ENCODE results near the gene CYP19A1. TPM values are rescaled to one million over a fixed set of nuclear protein-coding genes. Genes with fewer than 3 reads are reported as not detected.

Gene CYP19A1
- 0.06 and 0.61 TPM in 2 replicates for polyA plus RNA-seq (2011; rRNA removed)
- 0.33 TPM in 1 of 2 replicates, not detected in the other for polyA minus RNA-seq (2011; rRNA and poly(A)+ RNA removed)

GRCh38 chr15:51338496-51338895, at the start of gene CYP19A1:
TSS of gene CYP19A1 (minus strand) at chr15:51338596. CDS start at chr15:51242912, 95,684 bp downstream.
- no peaks in the 10 kb centered on the region for H3K36me3 ChIP-seq (ENCODE audit: control insufficient read depth, insufficient read depth, low read length)
- no peak for TF ChIP-seq CTCF (IDR thresholded peaks at IDR 0.05; ENCODE audit: insufficient read depth, low read depth, low read length)
- H3K4me3 ChIP-seq (ENCODE audit: low read depth, low read length), result no peak within 1 kb of the TSS
- H3K27me3 ChIP-seq (ENCODE audit: control insufficient read depth, insufficient read depth, low read length), result peaks cover 11% of the 10 kb centered on the region
- no peak for DNase-seq (ENCODE audit: low read depth)
- CTCF ChIA-PET, result no interaction called here
- POLR2A ChIA-PET, result no interaction called here

- no peaks in the 10 kb centered on the region for H3K36me3 ChIP-seq (ENCODE audit: control insufficient read depth, insufficient read depth, low read length)
- TF ChIP-seq CTCF (IDR thresholded peaks at IDR 0.05; ENCODE audit: insufficient read depth, low read depth, low read length), result no peak
- DNase-seq (ENCODE audit: low read depth), result no peak
- ChIA-PET POLR2A (no interaction called here), CTCF (interaction anchor here (0.7 to 4.2 kb wide), 4 partner anchors 15 to 226 kb away, joined by 3 to 35 read pairs (median 10); no protein-coding TSS in a partner anchor)
- H3K27me3 ChIP-seq (ENCODE audit: control insufficient read depth, insufficient read depth, low read length), result peaks cover 2% of the 10 kb centered on the region; the same call in 1 of the 2 replicates
- H3K4me3 ChIP-seq (ENCODE audit: low read depth, low read length), result no peak overlapping the region
These were observed 49.3 kb upstream of the CYP19A1 start for GRCh38 chr15:51387699-51388041.

GRCh38 chr15:51386960-51387698, 48.7 kb upstream of the CYP19A1 start:
- Histone ChIP-seq H3K36me3 (ENCODE audit: control insufficient read depth, insufficient read depth, low read length) (no peaks in the 10 kb centered on the region), H3K27me3 (ENCODE audit: control insufficient read depth, insufficient read depth, low read length) (peaks cover 2% of the 10 kb centered on the region; the same call in 1 of the 2 replicates), H3K4me3 (ENCODE audit: low read depth, low read length) (no peak overlapping the region)
- no peak for TF ChIP-seq CTCF (IDR thresholded peaks at IDR 0.05; ENCODE audit: insufficient read depth, low read depth, low read length)
- ChIA-PET POLR2A (no interaction called here), CTCF (interaction anchor here (0.7 to 4.2 kb wide), 4 partner anchors 16 to 225 kb away, joined by 3 to 35 read pairs (median 10); no protein-coding TSS in a partner anchor)
- no peak for DNase-seq (ENCODE audit: low read depth)

- CTCF ChIA-PET, result interaction anchor here (4.2 kb wide), 1 partner anchor 17 kb away, joined by 35 read pairs; no protein-coding TSS in a partner anchor
- TF ChIP-seq CTCF (IDR thresholded peaks at IDR 0.05; ENCODE audit: insufficient read depth, low read depth, low read length), result no peak
These were observed 48.1 kb upstream of the CYP19A1 start for GRCh38 chr15:51386486-51386885.

GRCh38 chr15:51386029-51386428, 47.6 kb upstream of the CYP19A1 start:
- peaks cover 2% of the 10 kb centered on the region; the same call in 1 of the 2 replicates for H3K27me3 ChIP-seq (ENCODE audit: control insufficient read depth, insufficient read depth, low read length)
- TF ChIP-seq CTCF (IDR thresholded peaks at IDR 0.05; ENCODE audit: insufficient read depth, low read depth, low read length), result no peak
- no peak for DNase-seq (ENCODE audit: low read depth)
- POLR2A ChIA-PET, result no interaction called here
- no peaks in the 10 kb centered on the region for H3K36me3 ChIP-seq (ENCODE audit: control insufficient read depth, insufficient read depth, low read length)
- CTCF ChIA-PET, result interaction anchor here (2.5 kb wide), 1 partner anchor 17 kb away, joined by 11 read pairs; no protein-coding TSS in a partner anchor
- no peak overlapping the region for H3K4me3 ChIP-seq (ENCODE audit: low read depth, low read length)

More at GRCh38 chr15:51386486-51386885, 48.1 kb upstream of the CYP19A1 start:
- H3K4me3 ChIP-seq (ENCODE audit: low read depth, low read length), result no peak overlapping the region
- peaks cover 2% of the 10 kb centered on the region; the same call in 1 of the 2 replicates for H3K27me3 ChIP-seq (ENCODE audit: control insufficient read depth, insufficient read depth, low read length)
- POLR2A ChIA-PET, result no interaction called here
- H3K36me3 ChIP-seq (ENCODE audit: control insufficient read depth, insufficient read depth, low read length), result no peaks in the 10 kb centered on the region
- no peak for DNase-seq (ENCODE audit: low read depth)
